ENCODE results near the gene ACAA2.

DNA sequence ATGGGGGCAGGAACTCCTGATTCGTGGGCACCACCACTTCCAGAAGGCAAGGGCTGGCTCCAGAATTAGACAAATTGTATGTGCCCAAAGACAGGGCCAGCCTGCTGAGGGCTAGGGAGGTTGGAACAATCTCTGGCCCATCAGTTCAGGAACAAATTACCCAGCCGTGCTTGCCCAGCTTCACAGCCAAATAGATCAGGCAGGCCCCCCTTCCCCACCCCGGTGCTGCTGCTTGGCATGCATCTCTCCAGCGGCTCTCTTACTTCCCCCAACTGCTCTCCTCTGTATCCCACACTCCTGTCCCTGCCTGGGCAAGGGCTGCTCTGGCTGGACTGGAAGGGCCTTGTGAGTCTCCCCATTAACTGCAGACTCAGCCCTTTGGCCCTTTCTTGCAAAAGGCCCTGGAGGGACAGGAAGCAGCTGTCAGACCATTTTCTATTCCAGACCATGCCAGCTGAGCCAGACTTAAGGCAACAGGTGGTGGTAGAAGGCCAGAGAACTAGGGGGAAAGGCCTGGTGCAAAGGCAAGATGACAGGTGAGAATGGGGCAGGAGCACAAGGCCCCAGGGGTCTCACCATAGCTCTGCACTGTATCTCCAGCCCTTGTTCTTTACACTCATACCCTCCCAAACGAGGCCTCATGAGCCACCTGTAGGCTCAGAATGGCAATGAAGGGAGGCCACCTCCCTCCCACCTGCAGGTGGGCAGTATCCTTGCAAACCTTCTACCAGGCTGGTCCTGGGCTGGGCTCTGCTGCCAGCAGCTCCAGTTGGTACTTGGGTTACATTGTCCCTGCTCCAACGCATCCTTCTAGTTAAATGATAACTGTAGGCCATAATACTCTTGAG is 30.7 kb upstream of the ACAA2 start:
- no peak for TF ChIP-seq EZH2 (IDR thresholded peaks at IDR 0.05; ENCODE audit: low read depth, low read length, severe bottlenecking)
- no peak for TF ChIP-seq ZNF274 (IDR thresholded peaks at IDR 0.05; ENCODE audit: borderline replicate concordance, extremely low read depth, low read length)
- TF ChIP-seq, protein P1, sequence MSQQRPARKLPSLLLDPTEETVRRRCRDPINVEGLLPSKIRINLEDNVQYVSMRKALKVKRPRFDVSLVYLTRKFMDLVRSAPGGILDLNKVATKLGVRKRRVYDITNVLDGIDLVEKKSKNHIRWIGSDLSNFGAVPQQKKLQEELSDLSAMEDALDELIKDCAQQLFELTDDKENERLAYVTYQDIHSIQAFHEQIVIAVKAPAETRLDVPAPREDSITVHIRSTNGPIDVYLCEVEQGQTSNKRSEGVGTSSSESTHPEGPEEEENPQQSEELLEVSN (IDR thresholded peaks at IDR 0.05): no peak
- TF ChIP-seq, protein P2, sequence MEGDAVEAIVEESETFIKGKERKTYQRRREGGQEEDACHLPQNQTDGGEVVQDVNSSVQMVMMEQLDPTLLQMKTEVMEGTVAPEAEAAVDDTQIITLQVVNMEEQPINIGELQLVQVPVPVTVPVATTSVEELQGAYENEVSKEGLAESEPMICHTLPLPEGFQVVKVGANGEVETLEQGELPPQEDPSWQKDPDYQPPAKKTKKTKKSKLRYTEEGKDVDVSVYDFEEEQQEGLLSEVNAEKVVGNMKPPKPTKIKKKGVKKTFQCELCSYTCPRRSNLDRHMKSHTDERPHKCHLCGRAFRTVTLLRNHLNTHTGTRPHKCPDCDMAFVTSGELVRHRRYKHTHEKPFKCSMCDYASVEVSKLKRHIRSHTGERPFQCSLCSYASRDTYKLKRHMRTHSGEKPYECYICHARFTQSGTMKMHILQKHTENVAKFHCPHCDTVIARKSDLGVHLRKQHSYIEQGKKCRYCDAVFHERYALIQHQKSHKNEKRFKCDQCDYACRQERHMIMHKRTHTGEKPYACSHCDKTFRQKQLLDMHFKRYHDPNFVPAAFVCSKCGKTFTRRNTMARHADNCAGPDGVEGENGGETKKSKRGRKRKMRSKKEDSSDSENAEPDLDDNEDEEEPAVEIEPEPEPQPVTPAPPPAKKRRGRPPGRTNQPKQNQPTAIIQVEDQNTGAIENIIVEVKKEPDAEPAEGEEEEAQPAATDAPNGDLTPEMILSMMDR (IDR thresholded peaks at IDR 0.05; ENCODE audit: control extremely low read depth in 1 of 3, insufficient read depth in 1 of 3, low read depth in 1 of 3, low read length in 3 of 3): peak in 2 of 3 experiments; percentile 24 to 31; a peak in 2 of 4 replicates
- no peak for TF ChIP-seq HDAC2 (IDR thresholded peaks at IDR 0.05; ENCODE audit: borderline replicate concordance in 1 of 2, low read depth in 2 of 2, low read length in 2 of 2)
- TF ChIP-seq, protein P3, sequence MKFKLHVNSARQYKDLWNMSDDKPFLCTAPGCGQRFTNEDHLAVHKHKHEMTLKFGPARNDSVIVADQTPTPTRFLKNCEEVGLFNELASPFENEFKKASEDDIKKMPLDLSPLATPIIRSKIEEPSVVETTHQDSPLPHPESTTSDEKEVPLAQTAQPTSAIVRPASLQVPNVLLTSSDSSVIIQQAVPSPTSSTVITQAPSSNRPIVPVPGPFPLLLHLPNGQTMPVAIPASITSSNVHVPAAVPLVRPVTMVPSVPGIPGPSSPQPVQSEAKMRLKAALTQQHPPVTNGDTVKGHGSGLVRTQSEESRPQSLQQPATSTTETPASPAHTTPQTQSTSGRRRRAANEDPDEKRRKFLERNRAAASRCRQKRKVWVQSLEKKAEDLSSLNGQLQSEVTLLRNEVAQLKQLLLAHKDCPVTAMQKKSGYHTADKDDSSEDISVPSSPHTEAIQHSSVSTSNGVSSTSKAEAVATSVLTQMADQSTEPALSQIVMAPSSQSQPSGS (IDR thresholded peaks at IDR 0.05; ENCODE audit: low read length): no peak
- no peak for TF ChIP-seq TBP (IDR thresholded peaks at IDR 0.05; ENCODE audit: low read depth, low read length)
- no peak for TF ChIP-seq SAP30 (IDR thresholded peaks at IDR 0.05; ENCODE audit: insufficient read depth, insufficient replicate concordance, low read length)
- no peak for TF ChIP-seq POLR2AphosphoS5 (IDR thresholded peaks at IDR 0.05; ENCODE audit: low read depth, low read length)
- TF ChIP-seq GTF2F1 (IDR thresholded peaks at IDR 0.05; ENCODE audit: borderline replicate concordance, low read depth, low read length): no peak
- no peak for TF ChIP-seq POLR2A (IDR thresholded peaks at IDR 0.05; ENCODE audit: control extremely low read depth in 1 of 2, low read depth in 2 of 2, low read length in 2 of 2)
